ENCODE data around the gene INPP5A. TPM values are rescaled to one million over a fixed set of nuclear protein-coding genes. Genes with fewer than 3 reads are reported as not detected.

The INPP5A gene
- total and polyA plus RNA-seq, 2 of the 13 experiments (the other 11 are each of a cell fraction or from before 2014, with no cell fraction given): 17.5 to 37.9 TPM

- no peak for TF ChIP-seq NFAT5 (CRISPR knock-in tag; IDR thresholded peaks at IDR 0.05)
- no peak for TF ChIP-seq MTA3 (CRISPR knock-in tag; IDR thresholded peaks at IDR 0.05)
- TF ChIP-seq MED8 (CRISPR knock-in tag; IDR thresholded peaks at IDR 0.05; ENCODE audit: insufficient replicate concordance): peak; percentile 62
- no peak for TF ChIP-seq ZNF550 (CRISPR knock-in tag; IDR thresholded peaks at IDR 0.05; ENCODE audit: borderline replicate concordance)
- no peak for TF ChIP-seq MZF1 (CRISPR knock-in tag; IDR thresholded peaks at IDR 0.05; ENCODE audit: borderline replicate concordance)
- TF ChIP-seq PHF8 (CRISPR knock-in tag; IDR thresholded peaks at IDR 0.05): peak; percentile 49
- peak; percentile 96 for TF ChIP-seq SP5 (CRISPR knock-in tag; IDR thresholded peaks at IDR 0.05; ENCODE audit: borderline replicate concordance, low read depth)
- no peak for TF ChIP-seq ZNF704 (CRISPR knock-in tag; IDR thresholded peaks at IDR 0.05; ENCODE audit: borderline replicate concordance)
- no peak for TF ChIP-seq HNRNPH1 (optimal IDR thresholded peaks at IDR 0.05; ENCODE audit: low read depth, low read length)
- peak; percentile 55; the same call in 1 of the 2 replicates for TF ChIP-seq THAP11 (CRISPR knock-in tag; IDR thresholded peaks at IDR 0.05)
- 0 out of 2 replicates have a peak, but pooled peaks have one; percentile 37 for TF ChIP-seq ZNF124 (CRISPR knock-in tag; IDR thresholded peaks at IDR 0.05)
- no peak for TF ChIP-seq ZNF251 (CRISPR knock-in tag; IDR thresholded peaks at IDR 0.05)
- TF ChIP-seq XRCC5 (optimal IDR thresholded peaks at IDR 0.05; ENCODE audit: low read length): no peak
- TF ChIP-seq ZNF597 (CRISPR knock-in tag; IDR thresholded peaks at IDR 0.05): no peak
- no peak for TF ChIP-seq ZNF780A (CRISPR knock-in tag; IDR thresholded peaks at IDR 0.05)
- no peak for TF ChIP-seq CAMTA2 (CRISPR knock-in tag; IDR thresholded peaks at IDR 0.05; ENCODE audit: borderline replicate concordance)
- no peak for TF ChIP-seq MTERF4 (CRISPR knock-in tag; IDR thresholded peaks at IDR 0.05)
- TF ChIP-seq SIX1 (CRISPR knock-in tag; IDR thresholded peaks at IDR 0.05; ENCODE audit: borderline replicate concordance): 0 out of 2 replicates have a peak, but pooled peaks have one; percentile 18
- no peak for TF ChIP-seq SUZ12 (IDR thresholded peaks at IDR 0.05; ENCODE audit: low read depth, low read length)
- no peak for TF ChIP-seq ZNF850 (CRISPR knock-in tag; conservative IDR thresholded peaks at IDR 0.05)
- peak in 1 of 2 experiments; percentile 67; a peak in 1 of 4 replicates for TF ChIP-seq KLF16 (CRISPR knock-in tag; IDR thresholded peaks at IDR 0.05)
These were observed 20.5 kb upstream of the INPP5A start (continued) for GRCh38 chr10:132516771-132517725.

All from HepG2 (cell line).